RWPE2 (cell line): ENCODE data around the gene MGAT4B.

Experiments used
- ATAC-seq: fragments of 200-7000 bp; cut with Tn5 transposase; 3 replicates; pipeline ENCODE4 v1.9.1; 2021; ENCODE audit warnings: low read depth
- DNase-seq: peaks from one replicate; pipeline ENCODE4 v3.0.0-alpha.2; 2020; ENCODE audit warnings: low spot score
- H3K27ac ChIP-seq: fragments of 450-650 bp; 2 replicates; pipeline ENCODE4 v1.5.1; 2017; ENCODE audit warnings: mild to moderate bottlenecking; ENCODE audit not compliant: poor library complexity, severe bottlenecking
- H3K27me3 ChIP-seq: fragments of 250-450 bp; sonication (Bioruptor Pico); 2 replicates; pipeline ENCODE4 v1.5.1; 2021; ENCODE audit warnings: mild to moderate bottlenecking, moderate library complexity; ENCODE audit not compliant: insufficient read depth, poor library complexity, severe bottlenecking
- H3K36me3 ChIP-seq: fragments of 250-450 bp; sonication (Bioruptor Pico); 2 replicates; pipeline ENCODE4 v1.5.1; 2020; ENCODE audit warnings: low read depth, mild to moderate bottlenecking, moderate library complexity
- H3K4me1 ChIP-seq: fragments of 250-450 bp; sonication (Bioruptor Pico); 2 replicates; pipeline ENCODE4 v1.5.1; 2021; ENCODE audit warnings: mild to moderate bottlenecking, moderate library complexity; ENCODE audit not compliant: insufficient read depth, poor library complexity, severe bottlenecking
- H3K4me3 ChIP-seq: fragments of 250-450 bp; sonication (Bioruptor Pico); 2 replicates; pipeline ENCODE4 v1.5.1; 2021; ENCODE audit warnings: mild to moderate bottlenecking, moderate library complexity; ENCODE audit not compliant: severe bottlenecking
- H3K9me3 ChIP-seq: fragments of 250-450 bp; sonication (Bioruptor Pico); 2 replicates; pipeline ENCODE4 v1.5.1; 2021; ENCODE audit warnings: mild to moderate bottlenecking, moderate library complexity; ENCODE audit not compliant: severe bottlenecking
- TF ChIP-seq, protein P1 (sequence below): fragments of 450-650 bp; IDR thresholded peaks from one replicate; pipeline ENCODE4 v1.5.1; 2017; ENCODE audit warnings: mild to moderate bottlenecking, moderate library complexity; ENCODE audit not compliant: poor library complexity, severe bottlenecking

Gene MGAT4B

DNA sequence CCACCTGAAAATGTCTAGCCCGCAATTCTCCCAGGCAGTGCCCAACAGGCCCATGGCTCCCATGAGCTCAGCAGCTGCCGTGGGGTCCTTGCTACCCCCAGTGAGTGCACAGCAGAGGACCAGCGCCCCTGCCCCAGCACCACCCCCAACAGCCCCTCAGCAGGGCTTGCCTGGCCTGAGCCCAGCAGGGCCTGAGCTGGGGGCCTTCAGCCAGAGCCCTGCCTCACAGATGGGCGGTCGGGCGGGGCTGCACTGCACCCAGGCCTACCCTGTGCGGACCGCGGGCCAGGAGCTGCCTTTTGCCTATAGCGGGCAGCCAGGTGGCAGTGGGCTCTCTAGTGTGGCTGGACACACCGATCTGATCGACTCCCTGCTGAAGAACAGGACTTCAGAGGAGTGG lies 32.2 kb downstream of the MGAT4B start:
- H3K4me1 ChIP-seq: no peaks in the 10 kb centered on the region
- ATAC-seq: no peak
- no peak overlapping the region for H3K27ac ChIP-seq
- H3K9me3 ChIP-seq: no peaks in the 10 kb centered on the region
- DNase-seq: peak; percentile 63
- peaks cover 81% of the 10 kb centered on the region for H3K36me3 ChIP-seq
- H3K4me3 ChIP-seq: no peak overlapping the region
- TF ChIP-seq, protein P1, sequence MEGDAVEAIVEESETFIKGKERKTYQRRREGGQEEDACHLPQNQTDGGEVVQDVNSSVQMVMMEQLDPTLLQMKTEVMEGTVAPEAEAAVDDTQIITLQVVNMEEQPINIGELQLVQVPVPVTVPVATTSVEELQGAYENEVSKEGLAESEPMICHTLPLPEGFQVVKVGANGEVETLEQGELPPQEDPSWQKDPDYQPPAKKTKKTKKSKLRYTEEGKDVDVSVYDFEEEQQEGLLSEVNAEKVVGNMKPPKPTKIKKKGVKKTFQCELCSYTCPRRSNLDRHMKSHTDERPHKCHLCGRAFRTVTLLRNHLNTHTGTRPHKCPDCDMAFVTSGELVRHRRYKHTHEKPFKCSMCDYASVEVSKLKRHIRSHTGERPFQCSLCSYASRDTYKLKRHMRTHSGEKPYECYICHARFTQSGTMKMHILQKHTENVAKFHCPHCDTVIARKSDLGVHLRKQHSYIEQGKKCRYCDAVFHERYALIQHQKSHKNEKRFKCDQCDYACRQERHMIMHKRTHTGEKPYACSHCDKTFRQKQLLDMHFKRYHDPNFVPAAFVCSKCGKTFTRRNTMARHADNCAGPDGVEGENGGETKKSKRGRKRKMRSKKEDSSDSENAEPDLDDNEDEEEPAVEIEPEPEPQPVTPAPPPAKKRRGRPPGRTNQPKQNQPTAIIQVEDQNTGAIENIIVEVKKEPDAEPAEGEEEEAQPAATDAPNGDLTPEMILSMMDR: no peak
- H3K27me3 ChIP-seq: no peaks in the 10 kb centered on the region

DNA sequence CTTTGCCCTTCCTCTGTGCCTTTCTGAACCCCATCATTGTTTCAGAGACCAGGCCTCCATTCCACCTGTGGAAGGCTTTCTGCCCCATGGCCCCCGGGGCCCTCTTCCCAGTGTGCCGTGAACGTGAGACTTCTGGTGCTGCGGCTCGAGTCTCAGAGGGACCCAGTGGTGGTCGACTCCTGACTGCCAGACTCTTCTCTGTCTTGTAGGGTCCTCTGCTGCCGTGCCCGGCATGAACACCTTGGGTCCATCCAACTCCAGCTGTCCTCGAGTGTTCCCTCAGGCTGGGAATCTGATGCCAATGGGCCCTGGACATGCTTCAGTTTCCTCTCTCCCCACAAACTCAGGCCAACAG lies 33.0 kb downstream of the MGAT4B start:
- Histone ChIP-seq H3K27me3 (no peaks in the 10 kb centered on the region), H3K4me1 (no peaks in the 10 kb centered on the region), H3K27ac (no peak overlapping the region), H3K9me3 (no peaks in the 10 kb centered on the region), H3K4me3 (no peak overlapping the region), H3K36me3 (peaks cover 89% of the 10 kb centered on the region)
- TF ChIP-seq, protein P1: no peak
- DNase-seq (peak; percentile 57), ATAC-seq (no peak)

DNA sequence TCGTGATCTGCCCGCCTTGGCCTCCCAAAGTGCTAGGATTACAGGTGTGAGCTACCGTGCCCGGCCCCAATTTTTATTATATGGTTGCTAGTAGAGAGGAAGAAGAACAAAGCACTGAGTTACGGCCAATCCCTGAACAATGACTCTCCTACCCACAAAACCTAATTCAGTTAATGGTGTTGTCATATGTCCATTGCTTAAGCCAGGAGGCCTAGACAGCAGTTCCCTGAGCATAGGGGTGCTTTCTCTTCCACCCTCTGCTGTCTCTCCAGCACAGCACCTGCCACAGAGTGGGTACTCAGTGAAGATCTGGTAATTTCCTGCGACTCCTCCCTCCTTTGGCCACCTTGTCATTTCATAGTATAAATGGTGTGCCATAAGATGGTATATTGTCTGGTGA lies 34.3 kb downstream of the MGAT4B start:
- TF ChIP-seq, protein P1: no peak
- Histone ChIP-seq H3K27ac (no peak overlapping the region), H3K4me1 (no peaks in the 10 kb centered on the region), H3K4me3 (no peak overlapping the region), H3K36me3 (peaks cover 97% of the 10 kb centered on the region), H3K27me3 (no peaks in the 10 kb centered on the region), H3K9me3 (no peaks in the 10 kb centered on the region)
- DNase-seq (no peak), ATAC-seq (no peak)

DNA sequence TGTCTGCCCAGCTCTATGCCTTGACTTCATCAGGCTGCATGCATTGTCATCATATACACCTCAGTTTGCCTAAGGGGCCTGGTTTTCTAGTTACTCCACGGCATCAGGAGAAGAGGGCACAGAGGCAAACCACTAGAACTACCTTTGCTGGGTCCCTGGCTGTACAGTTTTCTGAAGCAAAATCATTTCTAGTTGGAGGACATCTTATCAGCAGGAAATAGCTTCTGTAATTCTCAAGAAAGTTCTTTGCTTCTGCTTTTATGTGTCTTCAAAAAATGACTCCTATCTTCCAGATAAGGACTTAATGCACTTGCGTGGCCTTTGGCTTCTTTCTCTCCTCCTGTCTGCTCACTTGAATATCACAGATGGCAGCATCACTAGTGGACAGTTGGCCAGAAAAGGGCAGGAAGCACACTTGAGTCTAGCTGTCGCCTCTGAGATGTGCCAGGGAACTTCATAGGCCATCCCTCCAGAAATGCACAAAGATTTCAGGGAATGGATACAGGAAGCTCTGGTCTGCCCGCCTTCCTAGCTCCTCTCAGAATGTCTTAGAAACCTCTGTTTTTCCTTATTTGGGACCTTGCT lies 35.3 kb downstream of the MGAT4B start:
- Histone ChIP-seq H3K4me3 (no peak overlapping the region), H3K27me3 (no peaks in the 10 kb centered on the region), H3K36me3 (peaks cover 95% of the 10 kb centered on the region), H3K9me3 (no peaks in the 10 kb centered on the region), H3K27ac (no peak overlapping the region), H3K4me1 (no peaks in the 10 kb centered on the region)
- DNase-seq: no peak
- ATAC-seq: no peak
- TF ChIP-seq, protein P1: no peak

DNA sequence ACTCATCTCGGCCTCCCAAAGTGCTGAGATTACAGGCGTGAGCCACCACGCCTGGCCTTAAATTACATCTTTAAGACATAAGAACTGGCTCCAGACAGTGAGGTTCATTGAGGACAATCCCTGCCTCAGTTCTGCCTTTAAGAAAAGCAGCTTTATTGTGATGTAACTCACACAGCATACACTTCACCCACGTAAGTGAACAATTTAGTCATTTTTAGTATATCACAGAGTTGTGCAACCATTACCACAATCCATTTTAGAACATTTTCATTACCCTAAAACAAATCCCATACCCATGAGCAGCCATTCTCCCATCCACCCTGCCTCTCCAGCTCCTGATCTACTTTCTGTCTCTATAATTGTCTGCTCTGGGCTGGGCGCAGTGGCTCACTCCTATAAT lies 36.9 kb downstream of the MGAT4B start:
- H3K36me3 ChIP-seq: peaks cover 91% of the 10 kb centered on the region

More for the DNA sequence above, 36.9 kb downstream of the MGAT4B start:
- Histone ChIP-seq H3K27ac (no peak overlapping the region), H3K4me1 (peaks cover 11% of the 10 kb centered on the region), H3K27me3 (no peaks in the 10 kb centered on the region), H3K4me3 (no peak overlapping the region), H3K9me3 (no peaks in the 10 kb centered on the region)
- TF ChIP-seq, protein P1: no peak
- no peak for DNase-seq
- no peak for ATAC-seq
